HG02943 (cell line): ENCODE measurements around the gene DLD.
A peak's percentile ranks its signal among the peaks of the same experiment; 100 is the strongest.
"Not testable (repeated sequence)": the region's sequence is repeated elsewhere in the genome, so short reads cannot be mapped to it uniquely, and the experiment has no call there.

Experiments used
- ATAC-seq: cut with Tn5 transposase; IDR thresholded peaks from one replicate; pipeline ENCODE4 v1.9.1; 2021; ENCODE audit warnings: mild to moderate bottlenecking, low read depth, moderate library complexity; ENCODE audit not compliant: unreplicated experiment

DLD gene

DNA sequence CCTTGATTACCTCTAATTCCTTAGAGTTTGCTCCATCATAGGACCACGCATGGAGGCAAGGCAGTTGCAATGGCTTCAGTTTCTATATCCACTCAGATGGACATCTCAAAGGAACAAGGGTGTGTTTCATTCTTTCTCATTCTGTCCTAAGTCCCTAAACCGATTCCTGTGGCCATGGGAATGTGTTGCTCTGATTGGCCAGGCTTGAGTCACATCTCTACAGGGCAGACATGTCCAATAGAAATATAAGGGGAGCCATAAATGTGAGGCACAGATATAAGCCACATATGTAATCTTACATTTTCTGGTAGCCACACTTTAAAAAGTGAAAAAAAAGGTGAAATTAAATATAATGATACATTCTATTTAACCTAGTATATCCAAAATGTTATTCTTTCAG, 16.9 kb upstream of the DLD start:
- ATAC-seq, result no peak

DNA sequence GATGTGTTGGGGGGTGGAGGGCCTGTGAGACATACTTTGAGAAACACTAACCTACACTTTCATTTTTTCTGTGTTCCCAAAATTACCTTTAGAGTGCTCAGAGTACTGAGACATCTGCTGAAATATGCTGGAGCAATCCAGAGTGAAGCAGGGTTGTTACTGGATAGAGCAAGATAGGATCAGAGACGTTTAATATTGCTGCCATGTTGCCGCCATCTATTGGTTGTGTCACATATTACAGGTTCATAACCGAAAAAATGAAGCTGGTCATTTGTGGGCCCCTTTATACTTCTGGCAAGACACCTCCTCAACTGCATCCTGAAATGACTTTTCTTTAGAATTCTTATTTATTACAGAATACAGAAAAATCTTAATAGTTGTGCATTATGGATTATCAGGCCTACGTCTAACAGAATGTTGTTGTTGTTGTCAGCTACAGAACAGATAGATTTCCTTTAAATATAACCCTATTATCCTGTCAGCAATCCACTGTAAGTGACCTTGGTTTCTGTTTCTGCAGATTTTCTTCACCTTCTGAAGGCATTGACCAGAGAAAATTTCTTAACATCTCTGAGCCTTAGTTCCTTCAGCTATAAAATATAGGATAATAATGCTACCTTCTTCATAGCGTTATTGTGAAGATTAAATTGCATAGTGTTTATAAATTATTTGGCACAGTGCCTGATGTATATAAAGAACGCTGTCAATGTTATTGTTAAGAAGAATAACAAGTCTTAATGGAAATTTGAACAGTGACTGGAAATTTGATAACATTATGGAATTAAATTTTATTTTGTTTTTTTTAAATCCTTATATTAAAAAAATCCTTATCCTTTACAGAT, 16.2 kb upstream of the DLD start:
- no peak for ATAC-seq

- no peak for ATAC-seq
Measured at GRCh38 chr7:107876916-107877315, 14.1 kb upstream of the DLD start.

DNA sequence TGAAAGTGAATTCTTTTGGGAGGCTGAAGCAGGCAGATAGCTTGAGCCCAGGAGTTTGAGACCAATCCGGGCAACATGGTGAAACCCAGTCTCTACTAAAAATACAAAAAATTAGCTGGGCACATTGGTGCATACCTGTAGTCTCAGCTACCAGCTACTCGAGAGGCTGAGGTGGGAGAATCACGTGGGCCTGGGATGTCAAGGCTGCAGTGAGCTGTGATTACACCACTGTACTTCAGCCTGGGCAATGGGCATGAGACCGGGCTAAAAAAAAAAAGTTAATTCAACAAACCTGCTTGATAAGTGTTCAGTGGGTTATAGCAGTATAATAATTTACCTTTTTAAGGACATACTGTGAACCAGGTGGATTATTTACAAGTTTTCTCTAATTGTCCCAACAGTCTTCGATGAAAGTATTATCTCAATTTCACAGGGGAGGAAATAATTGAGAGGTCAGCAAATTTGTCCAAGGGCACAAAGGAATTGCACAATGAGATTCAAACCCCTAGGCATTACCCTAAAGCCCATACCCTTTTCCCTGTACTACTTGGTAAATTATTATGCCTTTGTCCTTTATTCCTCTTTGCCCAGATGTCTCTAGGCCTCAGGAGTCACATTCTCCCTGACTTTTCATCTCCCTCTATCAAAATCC, 13.1 kb upstream of the DLD start:
- no peak for ATAC-seq

DNA sequence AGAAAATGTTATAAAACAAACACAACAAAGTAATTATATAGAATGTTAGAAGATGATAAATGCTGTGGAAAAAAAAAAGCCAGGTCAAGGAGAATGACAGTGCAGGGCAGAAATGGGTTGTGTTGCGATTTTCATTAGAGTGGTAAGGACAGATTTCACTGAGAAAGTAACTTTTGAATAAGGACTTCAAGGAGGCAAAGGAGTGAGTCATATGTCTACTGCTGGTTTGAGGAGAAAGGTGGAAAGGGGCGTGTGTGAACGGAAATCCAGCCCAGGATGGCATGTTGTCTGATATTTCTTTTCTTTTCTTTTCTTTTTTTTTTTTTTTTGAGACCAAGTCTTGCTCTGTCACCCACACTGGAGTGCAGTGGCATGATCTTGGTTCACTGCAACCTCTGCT, 12.3 kb upstream of the DLD start:
- no peak for ATAC-seq

DNA sequence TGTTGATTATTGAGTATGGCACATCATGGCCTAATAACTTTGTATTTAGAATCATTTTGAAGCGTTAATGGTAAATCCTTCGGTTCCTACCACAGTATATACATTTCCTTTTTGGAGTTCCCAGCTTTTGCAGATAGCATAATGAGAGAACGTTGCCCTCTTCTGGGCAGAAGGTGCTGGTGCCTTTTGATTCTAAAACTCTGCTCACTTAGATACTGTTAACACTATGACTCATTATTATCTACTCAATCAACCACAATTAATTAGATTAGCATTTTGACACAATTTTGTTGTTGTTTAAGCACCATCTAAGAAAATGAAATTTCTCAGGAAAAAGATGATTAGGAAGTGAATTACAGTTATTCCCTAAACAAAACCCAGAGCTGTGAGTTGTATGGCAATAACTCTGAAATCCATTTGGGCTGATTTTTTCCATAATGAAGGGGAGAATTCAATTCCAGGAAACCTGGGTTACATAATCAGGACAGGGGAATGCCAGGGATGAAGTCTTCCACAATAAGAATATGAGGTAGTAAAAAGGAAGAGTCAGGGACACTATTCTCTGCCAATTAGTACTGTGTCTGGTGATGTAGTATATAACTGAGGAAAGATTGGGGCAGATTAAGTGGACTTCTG, 11.5 kb upstream of the DLD start:
- ATAC-seq, result no peak

- ATAC-seq, result no peak
Measured at GRCh38 chr7:107882766-107883165, 8.2 kb upstream of the DLD start.

GRCh38 chr7:107884066-107884818, 6.7 kb upstream of the DLD start:
- ATAC-seq, result no peak

- ATAC-seq, result not testable (repeated sequence)
Measured at GRCh38 chr7:107887827-107888226, 3.2 kb upstream of the DLD start.

DNA sequence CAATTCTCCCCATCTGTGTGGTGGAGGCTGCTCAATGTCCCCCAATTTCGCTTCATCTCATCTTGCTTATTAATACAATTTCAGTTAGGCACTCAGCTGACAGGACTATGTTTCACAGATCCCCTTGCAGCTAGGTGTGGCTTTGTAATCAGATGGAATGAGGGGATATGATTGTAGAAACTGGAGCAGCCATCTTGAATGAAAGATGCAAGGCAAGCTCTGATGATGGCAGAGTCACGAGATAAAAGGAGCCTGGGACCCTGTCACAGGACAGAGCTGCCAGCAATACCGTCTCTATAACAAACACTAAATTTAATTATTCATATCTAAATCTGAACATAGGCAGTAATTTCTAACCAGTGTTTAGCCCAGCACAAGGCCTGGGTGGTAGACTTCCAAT, 991 bp upstream of the DLD start:
- ATAC-seq, result no peak

- ATAC-seq, result peak; percentile 3
Measured at GRCh38 chr7:107890493-107890961, 456 bp upstream of the DLD start.

DNA sequence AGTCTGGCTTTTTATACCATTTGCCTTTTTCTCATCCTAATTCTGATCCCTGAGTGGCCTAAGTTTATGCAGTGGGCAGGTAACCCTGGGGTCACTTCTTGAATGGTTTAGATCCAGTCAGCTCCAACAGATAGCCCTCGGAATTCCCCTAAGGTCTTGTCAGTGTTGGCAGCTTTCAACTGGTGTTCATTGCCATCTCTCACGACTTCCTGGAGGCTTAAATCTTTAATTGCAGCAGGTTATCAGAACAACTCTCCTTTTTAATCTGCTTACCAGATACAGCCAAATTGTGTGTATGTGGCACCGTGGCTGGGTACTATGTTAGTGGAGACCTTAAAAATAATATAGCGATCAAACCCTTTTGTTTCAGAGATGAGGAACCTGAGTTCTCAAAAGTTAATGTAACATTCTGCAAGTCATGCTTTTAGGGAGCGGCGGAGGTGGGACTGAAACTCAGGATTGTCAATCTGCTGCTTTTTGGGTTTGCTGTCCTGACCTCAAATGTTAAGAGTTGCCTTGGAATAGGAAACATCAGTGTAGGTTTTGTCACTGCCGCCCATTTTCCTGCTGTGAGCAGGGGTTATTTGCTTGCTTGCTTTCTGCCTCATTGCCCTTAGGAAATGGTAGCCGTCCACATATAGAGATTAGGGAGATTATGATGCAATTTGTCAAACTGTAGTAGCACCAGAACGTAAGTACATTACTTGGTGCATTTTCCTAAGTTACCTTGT, 818 bp downstream of the DLD start:
- ATAC-seq, result peak; percentile 12

- ATAC-seq, result not testable (repeated sequence)
Measured at GRCh38 chr7:107892367-107892741, 1.4 kb downstream of the DLD start.

DNA sequence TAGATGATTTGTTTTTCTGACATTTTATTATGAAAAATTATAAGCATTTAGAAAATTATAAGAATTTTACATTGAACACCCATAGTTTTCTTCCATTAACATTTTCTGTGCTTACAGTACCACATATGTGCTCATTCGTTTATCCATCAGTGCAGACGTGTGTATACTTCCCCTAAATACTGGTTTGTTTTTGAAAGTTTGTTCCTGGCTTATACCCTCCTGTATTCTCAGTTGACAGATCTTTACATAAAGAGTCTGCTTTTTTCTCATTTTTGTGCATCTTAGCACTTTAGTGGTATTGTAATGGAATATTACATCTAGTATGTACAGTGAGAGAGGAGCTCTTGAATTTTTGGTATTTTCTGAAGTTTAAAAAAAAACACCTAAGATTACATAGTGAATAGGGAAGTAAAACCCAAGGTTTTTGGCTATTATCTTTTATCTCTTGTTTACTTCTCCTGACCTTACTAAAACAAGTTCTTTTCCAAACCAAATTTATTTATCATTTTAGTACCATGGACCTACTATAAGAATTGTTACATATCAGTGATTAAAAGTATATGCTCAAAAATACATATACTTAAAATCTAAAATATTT, 8.1 kb downstream of the DLD start:
- no peak for ATAC-seq

DNA sequence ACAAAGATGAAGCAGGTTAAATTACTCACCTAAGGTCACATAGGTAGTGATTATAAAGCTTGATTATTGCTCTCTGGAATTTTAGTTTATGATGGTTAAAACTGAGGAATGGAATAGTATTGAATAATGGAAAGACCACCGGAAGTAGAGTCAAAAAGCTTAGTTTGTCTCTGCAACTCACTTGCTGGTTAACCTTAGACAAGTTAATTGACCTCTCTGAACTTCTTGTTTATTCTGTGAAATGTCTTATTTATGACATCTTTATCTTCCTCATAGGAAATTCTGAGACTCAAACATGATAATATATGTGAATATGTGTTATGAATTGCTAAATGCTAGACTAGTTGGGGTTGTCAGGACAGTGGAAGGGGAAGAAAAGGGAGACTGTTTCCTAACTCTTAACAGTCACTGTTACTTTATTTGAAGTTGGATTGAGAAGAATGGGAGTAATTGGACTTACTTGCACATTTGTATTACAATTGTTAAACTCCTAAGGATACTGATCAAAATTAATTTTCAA, 9.6 kb downstream of the DLD start:
- ATAC-seq, result no peak

GRCh38 chr7:107902381-107902780, 11.4 kb downstream of the DLD start:
- ATAC-seq, result no peak

DNA sequence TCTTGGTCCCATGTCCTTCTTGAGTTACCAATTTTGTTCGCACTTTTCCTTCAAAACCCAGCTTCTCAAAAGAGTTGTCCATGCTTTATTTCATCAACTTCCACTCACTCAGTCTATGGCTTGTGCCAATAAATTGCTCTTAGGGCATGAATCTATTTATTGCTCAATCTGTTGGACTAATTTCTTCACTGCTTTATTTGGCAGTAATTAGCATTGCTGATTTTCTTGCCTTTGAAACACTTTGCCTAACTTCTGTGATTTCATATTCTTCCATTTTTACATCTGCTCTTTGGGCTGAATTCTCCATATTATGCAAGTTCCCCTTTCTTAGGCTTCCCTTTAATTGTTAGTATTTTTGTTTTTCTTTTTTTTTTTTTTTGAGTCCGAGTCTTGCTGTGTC, 16.8 kb downstream of the DLD start:
- ATAC-seq, result no peak

DNA sequence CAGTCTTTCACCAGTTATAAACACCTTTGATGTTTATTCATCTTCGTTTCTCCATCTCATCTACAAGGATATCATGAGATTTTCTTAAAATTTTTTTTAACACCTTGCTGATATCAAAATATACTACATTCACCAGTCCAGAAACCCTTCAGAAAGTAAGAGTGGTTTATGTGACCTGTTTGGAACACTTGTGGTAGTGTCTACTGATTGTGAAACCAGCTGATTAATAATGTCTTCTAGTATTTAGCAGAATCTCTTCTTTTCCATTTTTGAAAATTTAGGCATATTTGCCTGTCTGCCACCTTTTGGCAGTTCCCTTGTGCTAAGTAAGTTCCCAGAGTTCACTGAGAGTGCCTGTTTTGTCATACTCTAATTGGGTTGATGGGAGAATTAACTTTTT, 18.5 kb downstream of the DLD start:
- ATAC-seq, result no peak

DNA sequence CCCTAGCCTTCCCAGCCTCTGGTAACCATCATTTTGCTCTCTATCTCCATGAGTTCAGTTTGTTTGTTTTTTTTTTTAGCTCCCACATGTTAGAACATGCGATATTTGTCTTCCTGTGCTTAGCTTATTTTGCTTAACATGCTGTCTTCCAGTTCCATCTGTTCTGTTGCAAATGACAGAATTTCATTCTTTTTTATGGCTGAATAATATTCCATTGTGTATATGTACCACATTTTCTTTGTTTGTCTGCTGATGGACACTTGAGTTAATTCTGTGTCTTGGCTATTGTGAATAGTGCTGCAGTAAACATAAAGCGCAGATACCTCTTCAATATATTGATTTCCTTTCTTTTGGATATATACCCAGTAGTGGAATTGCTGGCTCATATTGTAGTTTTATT, 21.0 kb downstream of the DLD start:
- no peak for ATAC-seq

GRCh38 chr7:107913851-107914250, 22.9 kb downstream of the DLD start:
- ATAC-seq, result no peak
